WTC11 (cell line): Measurements from ENCODE around the gene MAT2A. TPM values are rescaled to one million over a fixed set of nuclear protein-coding genes. Genes with fewer than 3 reads are reported as not detected.

Source experiments
- ATAC-seq: fragments of 200-7000 bp; cut with Tn5 transposase; 2 replicates; pipeline ENCODE4 v1.10.0; 2021; ENCODE audit warnings: mild to moderate bottlenecking, moderate library complexity
- CTCF ChIA-PET: fragments of 300-600 bp; sonication (Branson Sonifier 250); formaldehyde crosslinking; loops from one replicate; lab custom pipeline; 2021; ENCODE audit warnings: antibody characterized with exemption; lab: Charles Lee
- POLR2A ChIA-PET: fragments of 350-600 bp; sonication (Branson Sonifier 250); formaldehyde crosslinking; loops from one replicate; lab custom pipeline; 2021; ENCODE audit warnings: antibody characterized with exemption; lab: Charles Lee
- DNase-seq: peaks from one replicate; pipeline ENCODE4 v3.0.0; 2021; ENCODE audit warnings: low spot score
- H3K27ac Mint-ChIP-seq: 2 replicates; pipeline ENCODE4 v1.8.0; 2021; ENCODE audit warnings: mixed read lengths
- H3K27me3 Mint-ChIP-seq: 2 replicates; pipeline ENCODE4 v1.8.0; 2021; ENCODE audit warnings: low read depth, mild to moderate bottlenecking, moderate library complexity, mixed read lengths
- H3K36me3 Mint-ChIP-seq: 2 replicates; pipeline ENCODE4 v1.8.0; 2021; ENCODE audit warnings: mixed read lengths
- H3K4me1 Mint-ChIP-seq: 2 replicates; pipeline ENCODE4 v1.8.0; 2022; ENCODE audit warnings: mixed read lengths
- H3K4me3 Mint-ChIP-seq: 2 replicates; pipeline ENCODE4 v1.8.0; 2021; ENCODE audit warnings: mild to moderate bottlenecking, moderate library complexity, mixed read lengths
- H3K9me3 Mint-ChIP-seq: 2 replicates; pipeline ENCODE4 v1.8.0; 2021; ENCODE audit warnings: mixed read lengths
- CDX4 ChIP-seq: fragments of 250-450 bp; sonication (Bioruptor Pico); IDR thresholded peaks from 2 replicates; pipeline ENCODE4 v1.9.0; 2021; ENCODE audit warnings: moderate library complexity, mild to moderate bottlenecking, inconsistent platforms, borderline replicate concordance
- ELF4 ChIP-seq: sonication (generic); formaldehyde crosslinking; IDR thresholded peaks from 2 replicates; pipeline ENCODE4 v1.8.1; 2022; ENCODE audit warnings: low read depth, mild to moderate bottlenecking, moderate library complexity, missing genetic modification reagents
- FOXP1 ChIP-seq: sonication (generic); formaldehyde crosslinking; IDR thresholded peaks from 2 replicates; pipeline ENCODE4 v1.8.0; 2022; ENCODE audit warnings: missing genetic modification reagents, mild to moderate bottlenecking, moderate library complexity, borderline replicate concordance
- HMGA2 ChIP-seq: fragments of 250-450 bp; sonication (Bioruptor Pico); IDR thresholded peaks from 2 replicates; pipeline ENCODE4 v1.4.0; 2021; ENCODE audit warnings: mild to moderate bottlenecking, moderate library complexity
- HMGXB4 ChIP-seq: sonication (generic); formaldehyde crosslinking; IDR thresholded peaks from 2 replicates; pipeline ENCODE4 v1.8.1; 2023; ENCODE audit warnings: mild to moderate bottlenecking, moderate library complexity, missing genetic modification reagents
- JAZF1 ChIP-seq: fragments of 250-450 bp; sonication (Bioruptor Pico); IDR thresholded peaks from 2 replicates; pipeline ENCODE4 v1.9.0; 2021; ENCODE audit warnings: moderate library complexity, mild to moderate bottlenecking, inconsistent platforms
- JUN ChIP-seq: sonication (generic); formaldehyde crosslinking; IDR thresholded peaks from 2 replicates; pipeline ENCODE4 v1.8.0; 2023; ENCODE audit warnings: mild to moderate bottlenecking, missing genetic modification reagents
- MAX ChIP-seq: sonication (generic); formaldehyde crosslinking; IDR thresholded peaks from 2 replicates; pipeline ENCODE4 v1.8.0; 2022; ENCODE audit warnings: mild to moderate bottlenecking, missing genetic modification reagents
- NFATC4 ChIP-seq: fragments of 250-450 bp; sonication (Bioruptor Pico); IDR thresholded peaks from 2 replicates; pipeline ENCODE4 v1.9.0; 2021; ENCODE audit warnings: mild to moderate bottlenecking
- NFYB ChIP-seq: sonication (generic); formaldehyde crosslinking; conservative IDR thresholded peaks from 2 replicates; pipeline ENCODE4 v1.8.0; 2022; ENCODE audit warnings: low read depth, missing genetic modification reagents
- TCF7 ChIP-seq: sonication (generic); formaldehyde crosslinking; IDR thresholded peaks from 2 replicates; pipeline ENCODE4 v1.8.0; 2022; ENCODE audit warnings: mild to moderate bottlenecking, low read depth, missing genetic modification reagents, moderate library complexity
- TP53 ChIP-seq: sonication (generic); formaldehyde crosslinking; IDR thresholded peaks from 2 replicates; pipeline ENCODE4 v1.8.1; 2023; ENCODE audit warnings: mild to moderate bottlenecking, missing genetic modification reagents
- USF1 ChIP-seq: sonication (generic); formaldehyde crosslinking; IDR thresholded peaks from 2 replicates; pipeline ENCODE4 v1.8.0; 2022; ENCODE audit warnings: mild to moderate bottlenecking, missing genetic modification reagents
- ZNF121 ChIP-seq: sonication (generic); formaldehyde crosslinking; IDR thresholded peaks from 2 replicates; pipeline ENCODE4 v1.8.0; 2023; ENCODE audit warnings: missing genetic modification reagents
- ZNF263 ChIP-seq: sonication (generic); formaldehyde crosslinking; IDR thresholded peaks from 2 replicates; pipeline ENCODE4 v1.8.1; 2022; ENCODE audit warnings: low read depth, mild to moderate bottlenecking, moderate library complexity, missing genetic modification reagents
- ZNF416 ChIP-seq: fragments of 250-450 bp; sonication (Bioruptor Pico); IDR thresholded peaks from 2 replicates; pipeline ENCODE4 v1.9.0; 2021; ENCODE audit warnings: mild to moderate bottlenecking, inconsistent platforms
- total RNA-seq: library from RNA; stranded (reverse); gene quantifications from 3 replicates; pipeline ENCODE4 v1.2.3, GENCODE V29; 2021
- TF ChIP-seq, protein P1 (sequence below): fragments of 250-450 bp; sonication (Bioruptor Pico); IDR thresholded peaks from 2 replicates; pipeline ENCODE4 v2.1.2; 2022; ENCODE audit warnings: mild to moderate bottlenecking, moderate library complexity
- TF ChIP-seq, protein P2 (sequence below): sonication (generic); formaldehyde crosslinking; IDR thresholded peaks from 2 replicates; pipeline ENCODE4 v1.8.1; 2022; ENCODE audit warnings: missing genetic modification reagents, borderline replicate concordance
- TF ChIP-seq, protein P3 (sequence below): sonication (generic); formaldehyde crosslinking; conservative IDR thresholded peaks from 2 replicates; pipeline ENCODE4 v1.8.1; 2022; ENCODE audit warnings: mild to moderate bottlenecking, missing genetic modification reagents

Gene MAT2A
- total RNA-seq, 1 experiment from 2014 or later, result 222 TPM

GRCh38 chr2:85577063-85577385 is 38.1 kb downstream of the MAT2A start:
- DNase-seq (no peak), ATAC-seq (no peak)
- ChIA-PET POLR2A (interaction anchor here (0.6 to 1.9 kb wide), 7 partner anchors 9 to 231 kb away, joined by 3 to 9 read pairs (median 5); partner anchors contain the start of genes C2orf68 and MAT2A), CTCF (interaction anchor here (0.7 to 2.1 kb wide), 6 partner anchors 15 to 291 kb away, joined by 3 to 12 read pairs (median 6); partner anchors contain the start of gene RNF181)
- TF ChIP-seq JUN (CRISPR knock-in tag), result no peak
- TF ChIP-seq, protein P1, sequence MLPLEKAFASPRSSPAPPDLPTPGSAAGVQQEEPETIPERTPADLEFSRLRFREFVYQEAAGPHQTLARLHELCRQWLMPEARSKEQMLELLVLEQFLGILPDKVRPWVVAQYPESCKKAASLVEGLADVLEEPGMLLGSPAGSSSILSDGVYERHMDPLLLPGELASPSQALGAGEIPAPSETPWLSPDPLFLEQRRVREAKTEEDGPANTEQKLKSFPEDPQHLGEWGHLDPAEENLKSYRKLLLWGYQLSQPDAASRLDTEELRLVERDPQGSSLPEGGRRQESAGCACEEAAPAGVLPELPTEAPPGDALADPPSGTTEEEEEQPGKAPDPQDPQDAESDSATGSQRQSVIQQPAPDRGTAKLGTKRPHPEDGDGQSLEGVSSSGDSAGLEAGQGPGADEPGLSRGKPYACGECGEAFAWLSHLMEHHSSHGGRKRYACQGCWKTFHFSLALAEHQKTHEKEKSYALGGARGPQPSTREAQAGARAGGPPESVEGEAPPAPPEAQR (CRISPR knock-in tag), result no peak
- TF ChIP-seq ZNF263 (CRISPR knock-in tag), result no peak
- TF ChIP-seq TP53 (CRISPR knock-in tag), result no peak
- TF ChIP-seq HMGXB4, result no peak
- TF ChIP-seq TCF7, result no peak
- no peak for TF ChIP-seq ELF4 (CRISPR knock-in tag)
- no peak for TF ChIP-seq MAX (CRISPR knock-in tag)
- TF ChIP-seq JAZF1 (CRISPR knock-in tag), result no peak
- TF ChIP-seq USF1, result no peak
- TF ChIP-seq ZNF416 (CRISPR knock-in tag), result no peak
- TF ChIP-seq ZNF121 (CRISPR knock-in tag), result no peak
- no peak for TF ChIP-seq FOXP1 (CRISPR knock-in tag)
- no peak for TF ChIP-seq NFATC4 (CRISPR knock-in tag)
- TF ChIP-seq, protein P2, sequence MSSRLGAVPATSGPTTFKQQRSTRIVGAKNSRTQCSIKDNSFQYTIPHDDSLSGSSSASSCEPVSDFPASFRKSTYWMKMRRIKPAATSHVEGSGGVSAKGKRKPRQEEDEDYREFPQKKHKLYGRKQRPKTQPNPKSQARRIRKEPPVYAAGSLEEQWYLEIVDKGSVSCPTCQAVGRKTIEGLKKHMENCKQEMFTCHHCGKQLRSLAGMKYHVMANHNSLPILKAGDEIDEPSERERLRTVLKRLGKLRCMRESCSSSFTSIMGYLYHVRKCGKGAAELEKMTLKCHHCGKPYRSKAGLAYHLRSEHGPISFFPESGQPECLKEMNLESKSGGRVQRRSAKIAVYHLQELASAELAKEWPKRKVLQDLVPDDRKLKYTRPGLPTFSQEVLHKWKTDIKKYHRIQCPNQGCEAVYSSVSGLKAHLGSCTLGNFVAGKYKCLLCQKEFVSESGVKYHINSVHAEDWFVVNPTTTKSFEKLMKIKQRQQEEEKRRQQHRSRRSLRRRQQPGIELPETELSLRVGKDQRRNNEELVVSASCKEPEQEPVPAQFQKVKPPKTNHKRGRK (CRISPR knock-in tag), result no peak
- no peak for TF ChIP-seq NFYB
- no peak for TF ChIP-seq CDX4
- TF ChIP-seq, protein P3, sequence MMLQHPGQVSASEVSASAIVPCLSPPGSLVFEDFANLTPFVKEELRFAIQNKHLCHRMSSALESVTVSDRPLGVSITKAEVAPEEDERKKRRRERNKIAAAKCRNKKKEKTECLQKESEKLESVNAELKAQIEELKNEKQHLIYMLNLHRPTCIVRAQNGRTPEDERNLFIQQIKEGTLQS (CRISPR knock-in tag), result no peak
- no peak for TF ChIP-seq HMGA2 (CRISPR knock-in tag)
- H3K4me1 Mint-ChIP-seq, result peaks cover 38% of the 10 kb centered on the region
- H3K9me3 Mint-ChIP-seq, result no peaks in the 10 kb centered on the region
- H3K36me3 Mint-ChIP-seq, result 0 out of 2 replicates have a peak, but pooled peaks cover 3% of the 10 kb centered on the region
- H3K27me3 Mint-ChIP-seq, result peaks cover 20% of the 10 kb centered on the region
- H3K4me3 Mint-ChIP-seq, result peak overlapping the region; percentile 79
- H3K27ac Mint-ChIP-seq, result peak overlapping the region; percentile 64; the same call in 1 of the 2 replicates
